GM12892 (cell line): ENCODE measurements around the gene PRMT6.
"Not testable (repeated sequence)": the region's sequence is repeated elsewhere in the genome, so short reads cannot be mapped to it uniquely, and the experiment has no call there.

Experiments used
- POLR2A ChIP-seq: IDR thresholded peaks from 2 replicates; pipeline ENCODE4 v1.6.1; 2011; ENCODE audit warnings: low read depth, low read length, control low read depth
- POLR2AphosphoS5 ChIP-seq: IDR thresholded peaks from 2 replicates; pipeline ENCODE4 v1.6.1; 2011; ENCODE audit warnings: low read depth, low read length, control low read depth
- TAF1 ChIP-seq: IDR thresholded peaks from 2 replicates; pipeline ENCODE4 v1.6.1; 2011; ENCODE audit warnings: low read depth, mild to moderate bottlenecking, control low read depth, low read length, borderline replicate concordance

DNA sequence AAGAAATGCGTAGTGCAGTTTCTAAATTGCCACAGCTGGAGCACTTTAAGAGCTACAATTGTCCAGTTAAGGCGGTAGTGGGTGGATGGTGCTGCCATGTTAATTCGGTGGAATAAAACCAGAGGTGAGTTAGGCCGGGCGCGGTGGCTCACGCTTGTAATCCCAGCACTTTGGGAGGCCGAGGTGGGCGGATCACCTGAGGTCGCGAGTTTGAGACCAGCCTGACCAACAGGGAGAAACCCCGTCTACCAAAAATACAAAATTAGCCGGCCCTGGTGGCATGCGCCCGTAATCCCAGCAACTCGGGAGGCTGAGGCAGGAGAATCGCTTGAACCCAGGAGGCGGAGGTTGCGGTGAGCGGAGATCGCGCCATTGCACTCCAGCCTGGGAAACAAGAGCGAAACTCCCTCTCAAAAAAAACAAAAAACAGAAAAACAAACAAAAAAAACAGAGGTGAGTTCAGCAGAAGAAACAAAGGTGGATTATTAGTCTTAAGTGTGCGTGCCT is 502 bp upstream of the PRMT6 start:
- not testable (repeated sequence) for TF ChIP-seq POLR2AphosphoS5, POLR2A, TAF1
